ENCODE data around the gene C1orf116. TPM values are rescaled to one million over a fixed set of nuclear protein-coding genes. Genes with fewer than 3 reads are reported as not detected.

C1orf116 gene
- polyA plus RNA-seq, 1 donor from 2014 or later: not detected

DNA sequence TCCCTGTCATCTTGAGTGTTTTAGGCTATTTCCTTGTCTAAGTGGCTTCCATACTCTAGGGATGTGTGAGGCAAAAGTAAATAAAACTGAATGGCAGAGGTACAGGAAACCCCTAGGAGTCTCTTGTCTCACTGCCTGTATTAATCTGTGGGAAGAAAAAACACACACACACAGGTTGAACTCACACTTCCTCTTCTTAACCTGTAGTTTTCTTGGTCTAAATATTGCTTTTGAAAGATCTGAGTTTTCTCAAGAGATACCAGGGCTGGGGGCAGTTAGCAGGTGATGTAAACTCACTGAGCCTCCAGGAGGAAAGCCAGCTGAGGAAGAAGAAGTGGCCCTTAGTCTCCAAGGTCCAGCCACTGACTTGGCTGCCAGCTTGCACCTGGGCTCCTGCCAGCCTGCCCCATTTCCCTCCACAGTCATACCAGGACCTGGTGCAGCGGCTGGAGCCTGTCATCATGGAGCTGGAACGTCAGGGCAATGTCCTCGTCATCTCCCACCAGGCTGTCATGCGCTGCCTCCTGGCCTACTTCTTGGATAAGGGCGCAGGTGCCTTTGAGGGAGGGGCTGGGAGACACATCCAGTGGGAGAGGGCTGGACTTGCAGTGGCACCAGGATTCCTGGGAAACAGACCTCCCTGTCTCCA, 37.4 kb upstream of the C1orf116 start:
- Histone ChIP-seq H3K27me3 (ENCODE audit: insufficient read depth, low read depth, low read length) (no peaks in the 10 kb centered on the region), H3K36me3 (ENCODE audit: insufficient read depth, low read length) (no peaks in the 10 kb centered on the region), H3K4me2 (ENCODE audit: low read length) (no peak overlapping the region), H3K4me3 (ENCODE audit: low read length) (no peak overlapping the region), H3K79me2 (replicated peaks; ENCODE audit: insufficient read depth, low read length) (no peaks in the 10 kb centered on the region), H2AFZ (ENCODE audit: low read depth, low read length) (no peak overlapping the region), H3K9me3 (ENCODE audit: low read length) (no peaks in the 10 kb centered on the region), H4K20me1 (ENCODE audit: insufficient read depth) (no peaks in the 10 kb centered on the region), H3K27ac (ENCODE audit: low read length) (no peak overlapping the region), H3K9me2 (ENCODE audit: insufficient read depth, low read length) (no peaks in the 10 kb centered on the region), H3F3A (ENCODE audit: insufficient read depth, low read length, poor library complexity, severe bottlenecking) (no peaks in the 10 kb centered on the region), H3K9ac (ENCODE audit: low read length) (no peak overlapping the region)
- TF ChIP-seq TAF1 (IDR thresholded peaks at IDR 0.05; ENCODE audit: low read depth): no peak
- TF ChIP-seq, protein P1, sequence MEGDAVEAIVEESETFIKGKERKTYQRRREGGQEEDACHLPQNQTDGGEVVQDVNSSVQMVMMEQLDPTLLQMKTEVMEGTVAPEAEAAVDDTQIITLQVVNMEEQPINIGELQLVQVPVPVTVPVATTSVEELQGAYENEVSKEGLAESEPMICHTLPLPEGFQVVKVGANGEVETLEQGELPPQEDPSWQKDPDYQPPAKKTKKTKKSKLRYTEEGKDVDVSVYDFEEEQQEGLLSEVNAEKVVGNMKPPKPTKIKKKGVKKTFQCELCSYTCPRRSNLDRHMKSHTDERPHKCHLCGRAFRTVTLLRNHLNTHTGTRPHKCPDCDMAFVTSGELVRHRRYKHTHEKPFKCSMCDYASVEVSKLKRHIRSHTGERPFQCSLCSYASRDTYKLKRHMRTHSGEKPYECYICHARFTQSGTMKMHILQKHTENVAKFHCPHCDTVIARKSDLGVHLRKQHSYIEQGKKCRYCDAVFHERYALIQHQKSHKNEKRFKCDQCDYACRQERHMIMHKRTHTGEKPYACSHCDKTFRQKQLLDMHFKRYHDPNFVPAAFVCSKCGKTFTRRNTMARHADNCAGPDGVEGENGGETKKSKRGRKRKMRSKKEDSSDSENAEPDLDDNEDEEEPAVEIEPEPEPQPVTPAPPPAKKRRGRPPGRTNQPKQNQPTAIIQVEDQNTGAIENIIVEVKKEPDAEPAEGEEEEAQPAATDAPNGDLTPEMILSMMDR (IDR thresholded peaks at IDR 0.05; ENCODE audit: poor library complexity, severe bottlenecking): no peak
- no peak for TF ChIP-seq EZH2 (IDR thresholded peaks at IDR 0.05; ENCODE audit: borderline replicate concordance, insufficient read depth, low read length, poor library complexity, severe bottlenecking)
- TF ChIP-seq, protein P2, sequence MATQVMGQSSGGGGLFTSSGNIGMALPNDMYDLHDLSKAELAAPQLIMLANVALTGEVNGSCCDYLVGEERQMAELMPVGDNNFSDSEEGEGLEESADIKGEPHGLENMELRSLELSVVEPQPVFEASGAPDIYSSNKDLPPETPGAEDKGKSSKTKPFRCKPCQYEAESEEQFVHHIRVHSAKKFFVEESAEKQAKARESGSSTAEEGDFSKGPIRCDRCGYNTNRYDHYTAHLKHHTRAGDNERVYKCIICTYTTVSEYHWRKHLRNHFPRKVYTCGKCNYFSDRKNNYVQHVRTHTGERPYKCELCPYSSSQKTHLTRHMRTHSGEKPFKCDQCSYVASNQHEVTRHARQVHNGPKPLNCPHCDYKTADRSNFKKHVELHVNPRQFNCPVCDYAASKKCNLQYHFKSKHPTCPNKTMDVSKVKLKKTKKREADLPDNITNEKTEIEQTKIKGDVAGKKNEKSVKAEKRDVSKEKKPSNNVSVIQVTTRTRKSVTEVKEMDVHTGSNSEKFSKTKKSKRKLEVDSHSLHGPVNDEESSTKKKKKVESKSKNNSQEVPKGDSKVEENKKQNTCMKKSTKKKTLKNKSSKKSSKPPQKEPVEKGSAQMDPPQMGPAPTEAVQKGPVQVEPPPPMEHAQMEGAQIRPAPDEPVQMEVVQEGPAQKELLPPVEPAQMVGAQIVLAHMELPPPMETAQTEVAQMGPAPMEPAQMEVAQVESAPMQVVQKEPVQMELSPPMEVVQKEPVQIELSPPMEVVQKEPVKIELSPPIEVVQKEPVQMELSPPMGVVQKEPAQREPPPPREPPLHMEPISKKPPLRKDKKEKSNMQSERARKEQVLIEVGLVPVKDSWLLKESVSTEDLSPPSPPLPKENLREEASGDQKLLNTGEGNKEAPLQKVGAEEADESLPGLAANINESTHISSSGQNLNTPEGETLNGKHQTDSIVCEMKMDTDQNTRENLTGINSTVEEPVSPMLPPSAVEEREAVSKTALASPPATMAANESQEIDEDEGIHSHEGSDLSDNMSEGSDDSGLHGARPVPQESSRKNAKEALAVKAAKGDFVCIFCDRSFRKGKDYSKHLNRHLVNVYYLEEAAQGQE (IDR thresholded peaks at IDR 0.05; ENCODE audit: borderline replicate concordance): no peak
- no peak for TF ChIP-seq SMC3 (conservative IDR thresholded peaks at IDR 0.05; ENCODE audit: poor library complexity)
- no peak for TF ChIP-seq MXI1 (conservative IDR thresholded peaks at IDR 0.05; ENCODE audit: poor library complexity, severe bottlenecking)
- no peak for TF ChIP-seq POLR2AphosphoS5 (IDR thresholded peaks at IDR 0.05)
- TF ChIP-seq RAD21 (conservative IDR thresholded peaks at IDR 0.05): no peak
- no peak for TF ChIP-seq EP300 (conservative IDR thresholded peaks at IDR 0.05; ENCODE audit: poor library complexity, severe bottlenecking)

- TF ChIP-seq, protein P1 (IDR thresholded peaks at IDR 0.05; ENCODE audit: poor library complexity, severe bottlenecking): no peak
- TF ChIP-seq EZH2 (IDR thresholded peaks at IDR 0.05; ENCODE audit: borderline replicate concordance, insufficient read depth, low read length, poor library complexity, severe bottlenecking) (no peak), EP300 (conservative IDR thresholded peaks at IDR 0.05; ENCODE audit: poor library complexity, severe bottlenecking) (no peak), POLR2AphosphoS5 (IDR thresholded peaks at IDR 0.05) (no peak), RAD21 (conservative IDR thresholded peaks at IDR 0.05) (no peak), SMC3 (conservative IDR thresholded peaks at IDR 0.05; ENCODE audit: poor library complexity) (no peak)
- TF ChIP-seq, protein P2 (IDR thresholded peaks at IDR 0.05; ENCODE audit: borderline replicate concordance): no peak
- Histone ChIP-seq H3K4me2 (ENCODE audit: low read length) (no peak overlapping the region), H3K9me3 (ENCODE audit: low read length) (no peaks in the 10 kb centered on the region), H3K27me3 (ENCODE audit: insufficient read depth, low read depth, low read length) (no peaks in the 10 kb centered on the region), H2AFZ (ENCODE audit: low read depth, low read length) (no peak overlapping the region), H3K27ac (ENCODE audit: low read length) (no peak overlapping the region), H3K79me2 (replicated peaks; ENCODE audit: insufficient read depth, low read length) (no peaks in the 10 kb centered on the region), H3F3A (ENCODE audit: insufficient read depth, low read length, poor library complexity, severe bottlenecking) (no peaks in the 10 kb centered on the region), H3K4me3 (ENCODE audit: low read length) (no peak overlapping the region), H3K36me3 (ENCODE audit: insufficient read depth, low read length) (no peaks in the 10 kb centered on the region), H3K9ac (ENCODE audit: low read length) (no peak overlapping the region), H3K9me2 (ENCODE audit: insufficient read depth, low read length) (no peaks in the 10 kb centered on the region), H4K20me1 (ENCODE audit: insufficient read depth) (no peaks in the 10 kb centered on the region)
Measured at GRCh38 chr1:207069061-207069460, 36.5 kb upstream of the C1orf116 start.

All from neural cell (in vitro differentiated cells).